OCI-LY7 (cell line): ENCODE measurements around the gene RHOBTB3. TPM values are rescaled to one million over a fixed set of nuclear protein-coding genes. Genes with fewer than 3 reads are reported as not detected.

Source experiments
- BruUV-seq: library from RNA; stranded (reverse); fragments of 400-500 nt; replicated peaks from 2 replicates; lab custom pipeline; 2021; lab: Mats Ljungman, UMichigan
- CTCF ChIA-PET: fragments of 300-600 bp; sonication (Branson Sonifier 250); formaldehyde crosslinking; loops from one replicate; lab custom pipeline; 2022; ENCODE audit warnings: antibody characterized with exemption; ENCODE audit not compliant: unreplicated experiment; lab: Charles Lee
- POLR2A ChIA-PET: fragments of 300-600 bp; sonication (Branson Sonifier 250); formaldehyde crosslinking; loops from one replicate; lab custom pipeline; 2022; ENCODE audit warnings: antibody characterized with exemption; lab: Charles Lee
- DNase-seq: peaks from one replicate; pipeline ENCODE4 v3.0.0-alpha.2; 2015; ENCODE audit warnings: low spot score
- H2AFZ ChIP-seq: fragments of 200-600 bp; sonication (generic), shearing (Covaris generic); 2 replicates; pipeline ENCODE4 v1.6.1; 2014; ENCODE audit warnings: mild to moderate bottlenecking, antibody characterized with exemption, low read length, moderate library complexity
- H3K27ac ChIP-seq: fragments of 200-600 bp; sonication (generic); 2 replicates; pipeline ENCODE4 v1.5.1; 2014; ENCODE audit warnings: mixed run types, low read depth, mild to moderate bottlenecking, moderate library complexity, low read length, inconsistent platforms; ENCODE audit not compliant: poor library complexity, severe bottlenecking
- H3K36me3 ChIP-seq: fragments of 200-600 bp; sonication (generic); 2 replicates; pipeline ENCODE4 v1.6.1; 2014; ENCODE audit warnings: mild to moderate bottlenecking, antibody characterized with exemption, low read length, moderate library complexity, mixed read lengths; ENCODE audit not compliant: insufficient read depth
- H3K4me1 ChIP-seq: fragments of 200-600 bp; sonication (generic); 2 replicates; pipeline ENCODE4 v1.5.1; 2014; ENCODE audit warnings: mild to moderate bottlenecking, low read length; ENCODE audit not compliant: insufficient read depth, poor library complexity, severe bottlenecking
- H3K4me2 ChIP-seq: fragments of 200-600 bp; sonication (generic); 2 replicates; pipeline ENCODE4 v1.6.1; 2014; ENCODE audit warnings: mild to moderate bottlenecking, low read length
- H3K4me3 ChIP-seq: fragments of 200-600 bp; sonication (generic); 2 replicates; pipeline ENCODE4 v1.5.1; 2014; ENCODE audit warnings: mild to moderate bottlenecking, low read depth, low read length; ENCODE audit not compliant: poor library complexity, severe bottlenecking
- H3K79me2 ChIP-seq: fragments of 200-600 bp; sonication (generic); 2 replicates; pipeline ENCODE4 v1.6.1; 2016; ENCODE audit warnings: low read depth, mild to moderate bottlenecking, low read length, moderate library complexity, mixed read lengths; ENCODE audit not compliant: insufficient read depth
- H3K9me2 ChIP-seq: fragments of 200-600 bp; sonication (generic); 2 replicates; pipeline ENCODE4 v1.6.1; 2016; ENCODE audit warnings: mild to moderate bottlenecking, low read length, mixed read lengths; ENCODE audit not compliant: insufficient read depth
- H3K9me3 ChIP-seq: fragments of 200-600 bp; sonication (generic); 2 replicates; pipeline ENCODE4 v1.6.1; 2014; ENCODE audit warnings: mild to moderate bottlenecking, mixed run types, low read length, mixed read lengths
- H4K20me1 ChIP-seq: fragments of 200-600 bp; sonication (generic); 2 replicates; pipeline ENCODE4 v1.6.1; 2014; ENCODE audit warnings: mild to moderate bottlenecking, antibody characterized with exemption, low read length, moderate library complexity, mixed read lengths; ENCODE audit not compliant: insufficient read depth
- EZH2phosphoT487 ChIP-seq: fragments of 200-600 bp; sonication (generic); IDR thresholded peaks from 2 replicates; pipeline ENCODE4 v1.6.1; 2018; ENCODE audit warnings: low read depth, borderline replicate concordance, mild to moderate bottlenecking, mixed run types, antibody characterized with exemption, low read length, moderate library complexity, mixed read lengths
- intact Hi-C: fragments of 100-400 bp; cut with micrococcal nuclease; formaldehyde crosslinking; loops from one replicate; pipeline ENCODE4 v1.10.0; 2022; ENCODE audit not compliant: unreplicated experiment
- total RNA-seq, 2 experiments: library from RNA; depleted of rRNA in 1 of 2; stranded (reverse); fragments of >200 nt in 1 of 2; shearing (Covaris generic) in 1 of 2; gene quantifications; 2 replicates each; pipeline ENCODE4 v1.2.3, GENCODE V29; 2014 to 2022
- TF ChIP-seq, protein P1 (sequence below): fragments of 200-600 bp; sonication (generic); conservative IDR thresholded peaks from 2 replicates; pipeline ENCODE4 v1.5.1; 2014; ENCODE audit warnings: mild to moderate bottlenecking, antibody characterized with exemption, low read length, moderate library complexity, mixed read lengths

RHOBTB3 gene
- total RNA-seq, 2 experiments from 2014 or later, result 0.51 to 4.0 TPM

DNA sequence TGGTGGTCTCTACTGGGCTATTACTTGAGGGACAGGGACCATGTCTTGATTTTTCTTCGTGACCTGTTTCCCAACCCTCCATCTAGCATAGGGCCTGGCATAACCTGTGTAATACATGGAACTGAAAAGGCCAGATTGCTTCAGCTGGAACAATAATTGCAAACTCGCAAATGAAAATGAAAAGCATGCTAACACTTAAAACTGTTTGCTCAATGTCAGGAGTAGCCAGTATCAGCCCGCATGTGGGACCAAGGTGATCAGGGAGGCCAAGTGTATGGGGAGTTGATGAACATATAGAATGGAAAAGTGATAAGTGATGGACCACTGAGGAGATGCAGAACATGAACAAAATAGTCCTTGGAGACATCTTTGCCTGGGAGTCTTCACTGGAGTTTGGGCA is 66.2 kb downstream of the RHOBTB3 start:
- intact Hi-C loops, result no loop called here
- H2AFZ ChIP-seq, result no peak overlapping the region
- no peak overlapping the region for H3K27ac ChIP-seq
- BruUV-seq, result no TSS peak
- no peaks in the 10 kb centered on the region for H3K9me3 ChIP-seq
- no peaks in the 10 kb centered on the region for H4K20me1 ChIP-seq
- H3K79me2 ChIP-seq, result no peaks in the 10 kb centered on the region
- no peaks in the 10 kb centered on the region for H3K9me2 ChIP-seq
- ChIA-PET POLR2A (no interaction called here), CTCF (no interaction called here)
- H3K36me3 ChIP-seq, result no peaks in the 10 kb centered on the region
- no peak overlapping the region for H3K4me2 ChIP-seq
- no peak overlapping the region for H3K4me3 ChIP-seq
- DNase-seq, result no peak
- no peaks in the 10 kb centered on the region for H3K4me1 ChIP-seq
- TF ChIP-seq, protein P1, sequence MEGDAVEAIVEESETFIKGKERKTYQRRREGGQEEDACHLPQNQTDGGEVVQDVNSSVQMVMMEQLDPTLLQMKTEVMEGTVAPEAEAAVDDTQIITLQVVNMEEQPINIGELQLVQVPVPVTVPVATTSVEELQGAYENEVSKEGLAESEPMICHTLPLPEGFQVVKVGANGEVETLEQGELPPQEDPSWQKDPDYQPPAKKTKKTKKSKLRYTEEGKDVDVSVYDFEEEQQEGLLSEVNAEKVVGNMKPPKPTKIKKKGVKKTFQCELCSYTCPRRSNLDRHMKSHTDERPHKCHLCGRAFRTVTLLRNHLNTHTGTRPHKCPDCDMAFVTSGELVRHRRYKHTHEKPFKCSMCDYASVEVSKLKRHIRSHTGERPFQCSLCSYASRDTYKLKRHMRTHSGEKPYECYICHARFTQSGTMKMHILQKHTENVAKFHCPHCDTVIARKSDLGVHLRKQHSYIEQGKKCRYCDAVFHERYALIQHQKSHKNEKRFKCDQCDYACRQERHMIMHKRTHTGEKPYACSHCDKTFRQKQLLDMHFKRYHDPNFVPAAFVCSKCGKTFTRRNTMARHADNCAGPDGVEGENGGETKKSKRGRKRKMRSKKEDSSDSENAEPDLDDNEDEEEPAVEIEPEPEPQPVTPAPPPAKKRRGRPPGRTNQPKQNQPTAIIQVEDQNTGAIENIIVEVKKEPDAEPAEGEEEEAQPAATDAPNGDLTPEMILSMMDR, result no peak
- no peak for TF ChIP-seq EZH2phosphoT487

- H3K79me2 ChIP-seq, result no peaks in the 10 kb centered on the region
- ChIA-PET POLR2A (interaction anchor here (0.7 kb wide), 1 partner anchor 12 kb away, joined by 3 read pairs; no protein-coding TSS in a partner anchor), CTCF (no interaction called here)
- H3K36me3 ChIP-seq, result no peaks in the 10 kb centered on the region
- TF ChIP-seq EZH2phosphoT487, result no peak
- TF ChIP-seq, protein P1, result no peak
- intact Hi-C loops, result no loop called here
- H3K9me2 ChIP-seq, result no peaks in the 10 kb centered on the region
- no peak overlapping the region for H3K4me3 ChIP-seq
- no TSS peak for BruUV-seq
- no peak overlapping the region for H2AFZ ChIP-seq
- DNase-seq, result no peak
- no peak overlapping the region for H3K4me2 ChIP-seq
- H3K9me3 ChIP-seq, result no peaks in the 10 kb centered on the region
- no peaks in the 10 kb centered on the region for H3K4me1 ChIP-seq
- no peak overlapping the region for H3K27ac ChIP-seq
- H4K20me1 ChIP-seq, result no peaks in the 10 kb centered on the region
Observed at GRCh38 chr5:95798048-95798447, 66.9 kb downstream of the RHOBTB3 start.

- Histone ChIP-seq H2AFZ (no peak overlapping the region), H4K20me1 (no peaks in the 10 kb centered on the region), H3K4me3 (no peak overlapping the region), H3K4me1 (no peaks in the 10 kb centered on the region), H3K4me2 (no peak overlapping the region), H3K27ac (no peak overlapping the region), H3K9me2 (no peaks in the 10 kb centered on the region), H3K79me2 (no peaks in the 10 kb centered on the region), H3K36me3 (no peaks in the 10 kb centered on the region), H3K9me3 (no peaks in the 10 kb centered on the region)
- no TSS peak for BruUV-seq
- intact Hi-C loops, result no loop called here
- ChIA-PET POLR2A (interaction anchor here (0.8 kb wide), 1 partner anchor 21 kb away, joined by 3 read pairs; no protein-coding TSS in a partner anchor), CTCF (no interaction called here)
- TF ChIP-seq EZH2phosphoT487, result no peak
- TF ChIP-seq, protein P1, result no peak
- no peak for DNase-seq
Observed at GRCh38 chr5:95798545-95798944, 67.4 kb downstream of the RHOBTB3 start.
